Gastroesophageal sphincter (tissue), 4 donors: ENCODE measurements around the gene LAMA4. TPM values are rescaled to one million over a fixed set of nuclear protein-coding genes. Genes with fewer than 3 reads are reported as not detected.

Experiments
- ATAC-seq: fragments of 150-250 bp; one replicate; pipeline ENCODE4 v1.9.1; 2016; ENCODE audit warnings: mild to moderate bottlenecking, moderate library complexity
- H3K27ac ChIP-seq, 4 donors: fragments of 200-600 bp; sonication (generic) in 3 of 4; 1 replicate in 3 of 4; 2 replicates in 1 of 4; pipeline ENCODE4 v1.5.1; 2016 to 2019
- H3K27me3 ChIP-seq: fragments of 200-600 bp; sonication (generic); one replicate; pipeline ENCODE4 v1.5.1; 2019
- H3K36me3 ChIP-seq, 2 donors: fragments of 200-600 bp; sonication (generic); one replicate each; pipeline ENCODE4 v1.5.1; 2019; ENCODE audit warnings: control low read depth in 1 of 2
- H3K4me1 ChIP-seq, 3 donors: fragments of 200-600 bp; sonication (generic); 1 replicate in 2 of 3; 2 replicates in 1 of 3; pipeline ENCODE4 v1.5.1; 2016 to 2019; ENCODE audit warnings: control low read depth in 2 of 3
- H3K4me3 ChIP-seq, 2 donors: fragments of 200-600 bp; sonication (generic); one replicate each; pipeline ENCODE4 v1.5.1; 2019; ENCODE audit warnings: mild to moderate bottlenecking in 1 of 2, moderate library complexity in 1 of 2
- H3K9me3 ChIP-seq, 3 donors: fragments of 200-600 bp; sonication (generic); one replicate each; pipeline ENCODE4 v1.5.1; 2017 to 2019; ENCODE audit warnings: control low read depth in 2 of 3
- CTCF ChIP-seq, 4 experiments: fragments of 200-600 bp in 2 of 4; fragments of 450-650 bp in 2 of 4; sonication (generic) in 1 of 4; IDR thresholded peaks; one replicate each; pipeline ENCODE4 v1.5.1; 2017 to 2019; ENCODE audit warnings: antibody characterized with exemption in 4 of 4, mild to moderate bottlenecking in 2 of 4, moderate library complexity in 2 of 4
- EP300 ChIP-seq: sonication (generic); formaldehyde crosslinking; IDR thresholded peaks from one replicate; pipeline ENCODE4 v1.6.1; 2017; ENCODE audit warnings: antibody characterized with exemption, mild to moderate bottlenecking
- POLR2A ChIP-seq, 2 donors: fragments of 450-650 bp; IDR thresholded peaks; one replicate each; pipeline ENCODE4 v1.6.1; 2017; ENCODE audit warnings: antibody characterized with exemption in 2 of 2, mild to moderate bottlenecking in 2 of 2, moderate library complexity in 1 of 2
- POLR2AphosphoS5 ChIP-seq: sonication (generic); formaldehyde crosslinking; IDR thresholded peaks from one replicate; pipeline ENCODE4 v1.6.1; 2017; ENCODE audit warnings: antibody characterized with exemption
- WGBS, 2 donors: methylation state at CpG; one replicate each; pipeline ENCODE4 v1.1.5; 2018; ENCODE audit warnings: low coverage in 1 of 2; 5-methylcytosine and 5-hydroxymethylcytosine counted together
- total RNA-seq, 4 donors: library from RNA; depleted of rRNA; stranded (reverse); fragments of >200 nt; gene quantifications; one replicate each; pipeline ENCODE4 v1.1.0, GENCODE V29; 2016

Gene LAMA4
- total RNA-seq, 4 donors from 2014 or later: 240 to 305 (median 265) TPM

DNA sequence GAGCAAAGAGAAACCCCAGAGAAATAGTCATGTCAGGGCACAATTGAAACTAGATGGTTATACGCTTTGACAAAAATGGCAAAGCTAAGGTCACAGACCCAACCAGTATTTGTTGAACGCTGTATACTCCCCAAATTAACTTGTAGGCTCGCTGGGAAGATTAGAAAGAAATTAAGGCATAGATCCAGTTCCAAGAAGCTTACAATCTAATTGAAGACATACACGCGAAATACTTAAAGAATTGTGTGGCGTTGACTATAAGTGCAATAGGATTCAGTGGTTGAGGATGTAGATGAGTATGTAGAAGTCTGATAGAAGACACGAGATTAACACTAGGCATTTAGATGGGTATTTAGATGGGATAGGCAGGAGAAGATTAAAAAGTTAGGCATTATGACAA lies 166.5 kb downstream of the LAMA4 start:
- no peak for ATAC-seq
- Histone ChIP-seq H3K27me3 (no peaks in the 10 kb centered on the region), H3K9me3 (no peaks in the 10 kb centered on the region), H3K4me1 (peaks cover 0 to 26% (median 3%) of the 10 kb centered on the region in 3 donors), H3K27ac (peak overlapping the region; percentile 67 to 86 (median 84)), H3K4me3 (peak overlapping the region; percentile 73 to 91), H3K36me3 (peaks cover 0 to 23% of the 10 kb centered on the region in 2 donors)
- TF ChIP-seq CTCF (IDR thresholded peaks at IDR 0.05) (no peak), POLR2A (IDR thresholded peaks at IDR 0.05) (no peak), POLR2AphosphoS5 (no peak), EP300 (no peak)
- WGBS, 2 donors: 10 to 17% methylated on average over 7 of the region's 7 CpGs

DNA sequence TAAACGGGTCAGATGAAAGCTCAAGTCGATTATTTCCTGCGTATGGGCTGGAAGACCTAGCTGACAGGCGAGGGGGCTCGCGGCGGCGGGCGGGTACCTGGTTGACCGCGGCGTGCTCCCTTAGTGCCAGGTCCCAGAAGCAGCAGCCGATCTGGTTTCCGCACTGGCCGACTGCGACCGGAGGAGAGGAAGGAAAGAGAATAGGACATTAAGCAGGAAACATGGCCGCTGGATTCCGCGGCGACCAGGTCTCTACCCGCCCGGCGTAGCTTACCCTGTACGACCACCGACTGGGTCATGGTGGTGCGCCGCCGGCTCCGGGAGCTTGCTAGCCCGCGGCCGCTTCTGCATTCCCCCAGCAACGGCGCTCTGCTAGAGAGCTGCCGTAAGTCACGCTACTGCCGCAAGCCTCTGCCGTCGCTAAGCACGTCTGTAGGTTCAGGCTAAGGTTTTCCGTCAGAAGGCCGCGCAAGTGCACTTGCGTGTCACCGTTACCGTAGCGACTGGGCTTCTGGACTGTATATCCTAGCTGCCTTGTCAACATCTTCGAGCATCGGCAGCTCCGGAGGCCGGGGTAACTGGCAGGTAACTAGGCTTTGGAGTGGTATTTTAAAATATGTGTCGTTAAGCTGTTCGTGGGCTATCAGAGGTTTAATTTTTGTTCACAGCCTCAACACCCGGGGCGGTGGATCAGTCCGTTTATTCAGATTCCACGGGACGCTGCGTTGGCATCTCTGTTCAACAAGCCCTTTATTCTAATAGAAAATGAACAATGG lies 167.0 kb downstream of the LAMA4 start, which contains the start of the genes FAM229B and TUBE1:
TSS of gene FAM229B (plus strand) at position 456 of the 776 bp plus-strand sequence. CDS start 11,693 bp downstream, outside the sequence.
TSS of gene TUBE1 (minus strand) at position 347 of the 776 bp plus-strand sequence. CDS start at position 299, 48 bp downstream.
- Histone ChIP-seq H3K27ac (peak within 1 kb of the TSS; percentile 67 to 86 (median 84)), H3K9me3 (no peaks in the 10 kb centered on the region), H3K4me1 (peaks cover 0 to 26% (median 3%) of the 10 kb centered on the region in 3 donors), H3K4me3 (peak within 1 kb of the TSS; percentile 73 to 91), H3K27me3 (no peaks in the 10 kb centered on the region), H3K36me3 (peaks cover 0 to 23% of the 10 kb centered on the region in 2 donors)
- peak; percentile 98 for ATAC-seq
- 0% methylated on average over 8 to 25 of the region's 60 CpGs for WGBS, 2 donors
- TF ChIP-seq CTCF (IDR thresholded peaks at IDR 0.05) (peak in 2 of 4 experiments; percentile 12 to 28), EP300 (no peak), POLR2AphosphoS5 (peak; percentile 91), POLR2A (IDR thresholded peaks at IDR 0.05) (peak; percentile 83 to 87)

GRCh38 chr6:112086744-112087135 lies 167.6 kb downstream of the LAMA4 start:
- Histone ChIP-seq H3K36me3 (peaks cover 0 to 23% of the 10 kb centered on the region in 2 donors), H3K27ac (peak overlapping the region; percentile 67 to 86 (median 84)), H3K4me1 (peaks cover 0 to 26% (median 3%) of the 10 kb centered on the region in 3 donors), H3K27me3 (no peaks in the 10 kb centered on the region), H3K4me3 (peak overlapping the region; percentile 73 to 91), H3K9me3 (no peaks in the 10 kb centered on the region)
- ATAC-seq: peak; percentile 34
- TF ChIP-seq CTCF (IDR thresholded peaks at IDR 0.05): peak in 2 of 4 experiments; percentile 14 to 36
- TF ChIP-seq EP300: no peak
- 0% methylated on average over 8 of the region's 8 CpGs for WGBS, 2 donors

- no peak for ATAC-seq
- Histone ChIP-seq H3K27ac (no peak overlapping the region), H3K9me3 (no peaks in the 10 kb centered on the region), H3K4me1 (peaks cover 0 to 26% (median 3%) of the 10 kb centered on the region in 3 donors), H3K36me3 (peaks cover 0 to 32% of the 10 kb centered on the region in 2 donors), H3K27me3 (no peaks in the 10 kb centered on the region), H3K4me3 (no peak overlapping the region)
- TF ChIP-seq EP300 (no peak), POLR2AphosphoS5 (no peak), POLR2A (IDR thresholded peaks at IDR 0.05) (no peak), CTCF (IDR thresholded peaks at IDR 0.05) (no peak)
- 75 to 97% methylated on average over 7 to 8 of the region's 8 CpGs for WGBS, 2 donors
These were observed 168.9 kb downstream of the LAMA4 start for GRCh38 chr6:112085286-112086065.
